ENCODE data around the gene UFM1.

Gene UFM1

DNA sequence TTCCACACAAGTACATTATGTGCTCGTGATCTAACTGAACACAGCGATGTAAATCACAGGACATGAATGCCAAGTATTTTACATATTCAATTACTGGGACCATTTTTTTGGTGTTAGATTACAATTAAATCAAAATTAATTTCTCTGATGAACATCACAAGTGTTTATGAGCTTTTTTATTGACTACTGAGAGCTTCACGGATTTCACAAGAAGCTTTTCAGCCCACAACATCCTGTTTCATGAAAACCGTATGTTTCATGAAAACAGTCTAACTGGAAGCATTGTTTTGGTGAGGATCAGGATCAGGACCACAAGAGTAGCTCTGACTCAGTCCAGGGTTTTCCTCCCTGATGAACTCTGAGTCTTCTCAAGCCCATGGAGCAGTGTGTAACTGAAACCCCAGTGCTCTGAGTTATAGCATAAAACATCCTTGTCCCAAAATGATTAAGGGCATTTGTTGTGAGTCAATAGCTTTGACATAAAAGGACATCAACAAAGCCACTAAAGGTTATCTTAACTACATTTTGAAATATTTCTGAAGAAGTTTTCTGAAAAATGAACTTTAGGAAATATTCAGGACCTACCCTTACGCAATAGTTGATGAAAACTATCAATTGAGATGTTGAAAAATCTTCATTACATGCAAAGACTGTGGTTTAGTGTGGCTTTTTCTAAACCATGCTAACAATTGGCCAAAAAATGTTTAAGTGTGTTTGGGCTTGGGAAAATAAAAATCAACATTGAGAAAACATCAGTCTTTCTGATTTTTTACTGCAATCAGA is 49.3 kb downstream of the UFM1 start:
- Histone ChIP-seq H3K36me3 (no peaks in the 10 kb centered on the region), H3K27me3 (no peaks in the 10 kb centered on the region), H3K9me3 (no peaks in the 10 kb centered on the region), H3K4me3 (ENCODE audit: low read depth, low read length) (no peak overlapping the region), H3K4me1 (no peaks in the 10 kb centered on the region)
- no peak for DNase-seq
- no peak for TF ChIP-seq CTCF (IDR thresholded peaks at IDR 0.05; ENCODE audit: low read depth, low read length)

- Histone ChIP-seq H3K27me3 (no peaks in the 10 kb centered on the region), H3K9me3 (no peaks in the 10 kb centered on the region), H3K4me1 (no peaks in the 10 kb centered on the region), H3K36me3 (no peaks in the 10 kb centered on the region), H3K4me3 (ENCODE audit: low read depth, low read length) (no peak overlapping the region)
- DNase-seq, result no peak
- TF ChIP-seq CTCF (IDR thresholded peaks at IDR 0.05; ENCODE audit: low read depth, low read length), result no peak
Measured at GRCh38 chr13:38399535-38399934, 49.9 kb downstream of the UFM1 start.

- no peak for DNase-seq
- no peak for TF ChIP-seq CTCF (IDR thresholded peaks at IDR 0.05; ENCODE audit: low read depth, low read length)
- no peaks in the 10 kb centered on the region for H3K9me3 ChIP-seq
- no peak overlapping the region for H3K4me3 ChIP-seq (ENCODE audit: low read depth, low read length)
- H3K27me3 ChIP-seq, result no peaks in the 10 kb centered on the region
- no peaks in the 10 kb centered on the region for H3K36me3 ChIP-seq
- no peaks in the 10 kb centered on the region for H3K4me1 ChIP-seq
Measured at GRCh38 chr13:38401276-38401675, 51.6 kb downstream of the UFM1 start.

- no peaks in the 10 kb centered on the region for H3K4me1 ChIP-seq
- no peaks in the 10 kb centered on the region for H3K27me3 ChIP-seq
- no peak overlapping the region for H3K4me3 ChIP-seq (ENCODE audit: low read depth, low read length)
- H3K9me3 ChIP-seq, result no peaks in the 10 kb centered on the region
- no peak for TF ChIP-seq CTCF (IDR thresholded peaks at IDR 0.05; ENCODE audit: low read depth, low read length)
- DNase-seq, result no peak
- H3K36me3 ChIP-seq, result no peaks in the 10 kb centered on the region
Measured at GRCh38 chr13:38405216-38405615, 55.6 kb downstream of the UFM1 start.

DNA sequence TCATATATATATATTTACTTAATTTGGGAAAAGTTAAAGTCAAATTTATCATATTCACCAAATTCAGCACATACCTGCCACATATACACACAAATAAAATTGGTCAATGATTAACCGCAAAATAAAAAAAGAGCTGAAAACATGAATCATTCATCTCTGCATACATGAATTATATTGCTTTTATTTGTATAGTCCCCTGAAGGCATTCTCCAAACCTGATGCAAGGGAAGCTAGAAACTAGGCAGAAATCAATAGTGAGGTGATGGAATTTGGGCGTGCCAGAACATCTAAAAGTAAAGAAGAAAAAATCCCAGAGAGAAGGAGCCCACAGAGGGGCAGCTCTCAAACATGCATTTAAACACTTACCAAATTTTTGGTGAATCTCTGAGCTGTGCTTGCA is 60.1 kb downstream of the UFM1 start:
- TF ChIP-seq CTCF (IDR thresholded peaks at IDR 0.05; ENCODE audit: low read depth, low read length), result no peak
- Histone ChIP-seq H3K27me3 (no peaks in the 10 kb centered on the region), H3K4me1 (no peaks in the 10 kb centered on the region), H3K36me3 (no peaks in the 10 kb centered on the region), H3K9me3 (no peaks in the 10 kb centered on the region), H3K4me3 (ENCODE audit: low read depth, low read length) (no peak overlapping the region)
- no peak for DNase-seq

DNA sequence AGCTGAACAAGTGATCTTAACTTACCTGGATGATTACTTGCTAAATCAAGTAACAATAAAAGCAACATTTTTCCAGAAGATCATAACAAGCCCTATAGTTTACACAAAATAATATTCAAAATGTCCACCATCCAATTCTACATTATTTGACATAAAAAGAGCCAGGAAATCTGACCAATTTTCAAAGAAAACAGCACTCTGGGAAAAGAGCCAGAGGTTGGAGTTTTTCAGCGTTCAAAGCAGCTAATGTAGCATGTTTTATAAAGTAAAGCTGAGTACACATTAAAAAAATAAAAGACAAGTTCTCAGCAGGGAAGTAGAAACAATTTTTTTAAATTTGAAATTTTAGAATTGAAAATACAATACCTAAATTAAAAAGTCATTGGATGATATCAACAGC is 62.6 kb downstream of the UFM1 start:
- H3K27me3 ChIP-seq, result no peaks in the 10 kb centered on the region
- no peaks in the 10 kb centered on the region for H3K4me1 ChIP-seq
- H3K9me3 ChIP-seq, result no peaks in the 10 kb centered on the region
- H3K4me3 ChIP-seq (ENCODE audit: low read depth, low read length), result no peak overlapping the region
- no peak for DNase-seq
- TF ChIP-seq CTCF (IDR thresholded peaks at IDR 0.05; ENCODE audit: low read depth, low read length), result no peak
- H3K36me3 ChIP-seq, result no peaks in the 10 kb centered on the region

All from BE2C (cell line).